Measurements from ENCODE around the gene SOBP.

- TF ChIP-seq CTCF (conservative IDR thresholded peaks at IDR 0.05 in 1 of 2, IDR thresholded peaks at IDR 0.05 in 1 of 2; ENCODE audit: low read depth in 1 of 2, low read length in 2 of 2) (no peak), EZH2 (IDR thresholded peaks at IDR 0.05; ENCODE audit: low read length, missing control alignments) (no peak)
These were observed 175.5 kb downstream of the SOBP start for GRCh38 chr6:107665382-107665781.
